ENCODE measurements around the gene SRGAP1.

- TF ChIP-seq CTCF (IDR thresholded peaks at IDR 0.05) = no peak
- no peak for TF ChIP-seq EZH2phosphoT487 (IDR thresholded peaks at IDR 0.05)
Measured at GRCh38 chr12:63865448-63865847, 20.9 kb downstream of the SRGAP1 start.
